CD4-positive, alpha-beta memory T cell (primary cell): ENCODE measurements around the gene PAQR7. TPM values are rescaled to one million over a fixed set of nuclear protein-coding genes. Genes with fewer than 3 reads are reported as not detected.
A peak's percentile ranks its signal among the peaks of the same experiment; 100 is the strongest.

Experiments used
- CTCF ChIA-PET: fragments of 350-600 bp; sonication (Branson Sonifier 250); formaldehyde crosslinking; loops from one replicate; lab custom pipeline; 2021; ENCODE audit warnings: inconsistent platforms; ENCODE audit not compliant: partially characterized antibody; lab: Charles Lee
- POLR2A ChIA-PET: fragments of 350-600 bp; sonication (Branson Sonifier 250); formaldehyde crosslinking; loops from one replicate; lab custom pipeline; 2021; ENCODE audit not compliant: partially characterized antibody; lab: Charles Lee
- DNase-seq, 5 donors: peaks; one replicate each; pipeline versions ENCODE4 v3.0.0 to v3.0.0-alpha.2; 2020 to 2022; ENCODE audit warnings: mixed read lengths in 1 of 5
- H3K27ac ChIP-seq: one replicate; pipeline ENCODE4 v1.7.0; 2013; ENCODE audit warnings: low read depth, low read length
- H3K27me3 ChIP-seq: 2 replicates; pipeline ENCODE4 v1.7.0; 2013; ENCODE audit warnings: mild to moderate bottlenecking, low read length, moderate library complexity; ENCODE audit not compliant: insufficient read depth
- H3K36me3 ChIP-seq: 2 replicates; pipeline ENCODE4 v1.7.0; 2013; ENCODE audit warnings: mild to moderate bottlenecking, low read length, moderate library complexity; ENCODE audit not compliant: insufficient read depth
- H3K4me1 ChIP-seq: 2 replicates; pipeline ENCODE4 v1.7.0; 2013; ENCODE audit warnings: mild to moderate bottlenecking, low read length, moderate library complexity; ENCODE audit not compliant: insufficient read depth
- H3K4me3 ChIP-seq, 2 donors: one replicate each; pipeline ENCODE4 v1.7.0; 2013; ENCODE audit warnings: low read length in 2 of 2, mild to moderate bottlenecking in 1 of 2
- H3K9me3 ChIP-seq, 2 donors: one replicate each; pipeline ENCODE4 v1.7.0; 2013; ENCODE audit warnings: low read length in 2 of 2, control low read depth in 1 of 2; ENCODE audit not compliant: control insufficient read depth in 1 of 2
- H3K27ac Mint-ChIP-seq, 7 donors: one replicate each; pipeline ENCODE4 v1.8.0; 2020 to 2021; ENCODE audit warnings: mixed read lengths in 7 of 7, mild to moderate bottlenecking in 6 of 7, inconsistent platforms in 3 of 7, moderate library complexity in 3 of 7
- H3K27me3 Mint-ChIP-seq, 2 donors: one replicate each; pipeline ENCODE4 v1.8.0; 2020 to 2021; ENCODE audit warnings: mixed read lengths in 2 of 2
- H3K36me3 Mint-ChIP-seq, 2 donors: one replicate each; pipeline ENCODE4 v1.8.0; 2020 to 2021; ENCODE audit warnings: mixed read lengths in 2 of 2, inconsistent platforms in 1 of 2, mild to moderate bottlenecking in 1 of 2
- H3K4me1 Mint-ChIP-seq, 4 donors: one replicate each; pipeline ENCODE4 v1.8.0; 2020 to 2021; ENCODE audit warnings: mixed read lengths in 4 of 4, mild to moderate bottlenecking in 1 of 4
- H3K4me3 Mint-ChIP-seq, 8 donors: one replicate each; pipeline ENCODE4 v1.8.0; 2020 to 2021; ENCODE audit warnings: mixed read lengths in 8 of 8, mild to moderate bottlenecking in 7 of 8, moderate library complexity in 6 of 8, inconsistent platforms in 3 of 8
- H3K9me3 Mint-ChIP-seq, 8 donors: one replicate each; pipeline ENCODE4 v1.8.0; 2020 to 2021; ENCODE audit warnings: mixed read lengths in 8 of 8, mild to moderate bottlenecking in 5 of 8, inconsistent platforms in 3 of 8, moderate library complexity in 1 of 8
- intact Hi-C: fragments of 100-400 bp; cut with micrococcal nuclease; formaldehyde crosslinking; loops from one replicate; pipeline ENCODE4 v1.15.1; 2023
- polyA plus RNA-seq, 2 donors: library from polyadenylated mRNA; unstranded; fragments of 300-500 nt; fragmentation: Illumina TruSeq; gene quantifications; one replicate each; pipeline ENCODE4 v1.2.3, GENCODE V29; 2021
- total RNA-seq, 2 experiments: library from RNA; stranded (reverse); gene quantifications; one replicate each; pipeline ENCODE4 v1.2.3, GENCODE V29; 2021

The PAQR7 gene
- total and polyA plus RNA-seq, 4 experiments from 2014 or later: 0.29 to 2.6 (median 2.1) TPM; not detected in 1

DNA sequence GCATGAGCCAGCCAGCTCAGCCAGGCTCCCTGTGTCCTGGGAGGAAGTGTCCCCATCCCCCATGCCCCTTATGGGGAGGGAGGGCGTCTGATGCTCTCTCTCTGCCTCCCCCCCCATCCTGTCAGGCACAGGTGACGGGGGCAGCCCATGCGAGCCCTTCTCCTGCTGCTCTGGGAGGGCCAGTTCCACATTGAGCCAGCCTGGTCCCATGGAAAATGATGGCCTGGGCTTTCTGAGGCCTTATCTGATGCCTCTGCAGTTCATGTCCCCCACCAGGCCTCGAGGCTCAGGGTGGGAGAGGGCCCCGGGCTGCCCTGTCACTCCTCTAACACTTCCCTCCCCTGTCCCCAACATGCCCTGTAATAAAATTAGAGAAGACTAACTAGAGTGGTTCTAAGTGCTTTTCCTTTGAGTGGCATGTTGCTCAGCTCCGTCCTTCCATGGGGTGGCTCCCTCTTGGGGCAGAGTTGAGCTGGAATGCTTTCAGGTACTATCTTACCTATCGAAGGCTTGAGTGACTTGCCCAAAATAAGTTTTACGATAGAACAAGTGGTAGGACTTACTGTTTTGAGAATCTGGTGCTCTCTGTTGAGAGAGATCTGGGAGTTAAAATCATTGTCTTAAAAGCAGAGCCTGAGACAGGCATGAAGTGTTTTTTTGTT lies 57.5 kb downstream of the PAQR7 start:
- peaks cover 0 to 2% (median 0%) of the 10 kb centered on the region in 8 donors for H3K9me3 Mint-ChIP-seq
- no peak overlapping the region for H3K27ac ChIP-seq
- peaks cover 28 to 41% (median 34%) of the 10 kb centered on the region in 4 donors for H3K4me1 Mint-ChIP-seq
- H3K36me3 Mint-ChIP-seq: peaks cover 4 to 18% of the 10 kb centered on the region in 2 donors
- no peaks in the 10 kb centered on the region for H3K27me3 ChIP-seq
- CTCF ChIA-PET: interaction anchor here (1.5 to 3.0 kb wide), 3 partner anchors 20 to 314 kb away, joined by 4 to 11 read pairs (median 4); no protein-coding TSS in a partner anchor
- H3K4me1 ChIP-seq: peaks cover 31% of the 10 kb centered on the region
- POLR2A ChIA-PET: interaction anchor here (4.2 kb wide), 1 partner anchor 16 kb away, joined by 19 read pairs; the partner anchor contains the start of gene SELENON
- H3K27ac Mint-ChIP-seq: peak overlapping the region; percentile 55 to 99 (median 96)
- DNase-seq: no peak
- no peak overlapping the region for H3K4me3 ChIP-seq
- H3K27me3 Mint-ChIP-seq: no peaks in the 10 kb centered on the region
- H3K9me3 ChIP-seq: no peaks in the 10 kb centered on the region
- peak overlapping the region; percentile 80 to 97 (median 96) for H3K4me3 Mint-ChIP-seq
- no peaks in the 10 kb centered on the region for H3K36me3 ChIP-seq
- intact Hi-C loops: loop anchor here (5.0 kb wide), 1 partner anchor 256 kb away; no protein-coding TSS in a partner anchor

- Mint-ChIP-seq H3K4me3 (peak overlapping the region in 1 of 8 donors; percentile 44), H3K36me3 (peaks cover 4 to 20% of the 10 kb centered on the region in 2 donors), H3K9me3 (peaks cover 0 to 2% (median 0%) of the 10 kb centered on the region in 8 donors), H3K27me3 (no peaks in the 10 kb centered on the region), H3K27ac (peak overlapping the region in 4 of 7 donors; percentile 27 to 86 (median 56)), H3K4me1 (peaks cover 19 to 29% (median 23%) of the 10 kb centered on the region in 4 donors)
- peaks cover 23% of the 10 kb centered on the region for H3K4me1 ChIP-seq
- intact Hi-C loops: loop anchor here (5.0 kb wide), 1 partner anchor 254 kb away; no protein-coding TSS in a partner anchor
- H3K27ac ChIP-seq: no peak overlapping the region
- H3K36me3 ChIP-seq: no peaks in the 10 kb centered on the region
- no peak for DNase-seq
- H3K27me3 ChIP-seq: no peaks in the 10 kb centered on the region
- CTCF ChIA-PET: interaction anchor here (1.5 kb wide), 2 partner anchors 18 to 207 kb away, joined by 3 to 4 read pairs; no protein-coding TSS in a partner anchor
- POLR2A ChIA-PET: interaction anchor here (1.1 to 1.5 kb wide), 2 partner anchors 21 to 244 kb away, joined by 3 to 4 read pairs; no protein-coding TSS in a partner anchor
- H3K9me3 ChIP-seq: no peaks in the 10 kb centered on the region
- H3K4me3 ChIP-seq: no peak overlapping the region
Measured at GRCh38 chr1:25816112-25816718, 59.3 kb downstream of the PAQR7 start.

DNA sequence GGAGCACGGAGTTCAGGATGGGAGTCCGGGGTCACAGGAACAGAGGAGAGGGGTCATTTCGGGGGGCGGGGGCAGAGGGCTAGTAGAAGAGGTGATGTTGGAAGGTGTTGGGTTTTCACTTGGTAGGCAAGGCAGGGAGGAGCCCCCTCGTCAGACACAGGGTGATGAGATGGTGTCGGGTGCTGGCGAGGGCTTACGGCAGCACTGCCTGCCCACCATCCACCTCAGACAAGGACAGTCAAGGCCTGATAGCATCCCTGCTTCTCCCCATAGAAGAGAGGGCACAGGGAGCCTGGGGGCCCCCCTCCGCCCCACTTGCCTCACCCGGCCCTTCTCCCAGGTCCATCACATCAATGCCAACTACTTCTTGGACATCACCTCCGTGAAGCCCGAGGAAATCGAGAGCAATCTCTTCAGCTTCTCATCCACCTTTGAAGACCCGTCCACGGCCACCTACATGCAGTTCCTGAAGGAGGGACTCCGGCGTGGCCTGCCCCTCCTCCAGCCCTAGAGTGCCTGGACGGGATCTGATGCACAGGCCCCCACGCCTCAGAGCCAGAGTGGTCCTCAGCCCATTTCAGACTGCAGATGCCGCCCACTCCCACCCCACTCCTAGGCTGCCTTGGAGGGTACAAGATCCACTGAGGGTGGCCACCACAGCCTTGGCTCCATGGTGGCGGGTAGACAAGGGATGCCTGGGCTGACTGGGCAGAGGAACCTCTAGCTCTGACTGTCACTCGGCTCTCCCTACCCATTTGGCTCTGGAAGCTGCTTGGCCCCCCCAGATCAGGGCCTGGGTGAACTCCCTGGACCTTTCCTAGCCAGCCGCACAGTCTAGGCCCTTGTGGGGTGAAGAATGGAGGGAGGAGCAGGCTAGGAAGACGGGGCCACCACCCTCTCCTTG lies 60.0 kb downstream of the PAQR7 start:
- Histone ChIP-seq H3K27ac (no peak overlapping the region), H3K4me1 (peaks cover 23% of the 10 kb centered on the region), H3K4me3 (no peak overlapping the region), H3K9me3 (no peaks in the 10 kb centered on the region), H3K36me3 (no peaks in the 10 kb centered on the region), H3K27me3 (no peaks in the 10 kb centered on the region)
- H3K4me3 Mint-ChIP-seq: no peak overlapping the region
- CTCF ChIA-PET: interaction anchor here (1.4 to 1.5 kb wide), 2 partner anchors 206 to 207 kb away, joined by 3 to 5 read pairs; no protein-coding TSS in a partner anchor
- POLR2A ChIA-PET: interaction anchor here (1.1 to 1.5 kb wide), 2 partner anchors 20 to 243 kb away, joined by 3 to 4 read pairs; no protein-coding TSS in a partner anchor
- H3K27me3 Mint-ChIP-seq: no peaks in the 10 kb centered on the region
- peaks cover 12 to 25% (median 16%) of the 10 kb centered on the region in 4 donors for H3K4me1 Mint-ChIP-seq
- intact Hi-C loops: loop anchor here (5.0 kb wide), 1 partner anchor 253 kb away; no protein-coding TSS in a partner anchor
- peaks cover 4 to 16% of the 10 kb centered on the region in 2 donors for H3K36me3 Mint-ChIP-seq
- peak overlapping the region in 2 of 7 donors; percentile 27 to 73 for H3K27ac Mint-ChIP-seq
- no peak for DNase-seq
- peaks cover 0 to 2% (median 0%) of the 10 kb centered on the region in 8 donors for H3K9me3 Mint-ChIP-seq

- POLR2A ChIA-PET: interaction anchor here (0.6 kb wide), 1 partner anchor 564 kb away, joined by 3 read pairs; no protein-coding TSS in a partner anchor
- intact Hi-C loops: loop anchor here (5.0 kb wide), 1 partner anchor 252 kb away; no protein-coding TSS in a partner anchor
- no peaks in the 10 kb centered on the region for H3K27me3 Mint-ChIP-seq
Measured at GRCh38 chr1:25814549-25815087, 60.9 kb downstream of the PAQR7 start.

GRCh38 chr1:25813734-25814471 lies 61.6 kb downstream of the PAQR7 start:
- ChIA-PET POLR2A (interaction anchor here (0.6 kb wide), 1 partner anchor 565 kb away, joined by 3 read pairs; no protein-coding TSS in a partner anchor), CTCF (interaction anchor here (0.6 to 1.4 kb wide), 2 partner anchors 205 to 689 kb away, joined by 3 to 5 read pairs; no protein-coding TSS in a partner anchor)
- H3K4me1 ChIP-seq: peaks cover 17% of the 10 kb centered on the region
- Mint-ChIP-seq H3K27me3 (no peaks in the 10 kb centered on the region), H3K9me3 (peaks cover 0 to 3% (median 0%) of the 10 kb centered on the region in 8 donors), H3K4me3 (peak overlapping the region in 1 of 8 donors; percentile 45), H3K36me3 (peaks cover 4 to 13% of the 10 kb centered on the region in 2 donors), H3K4me1 (peaks cover 7 to 22% (median 11%) of the 10 kb centered on the region in 4 donors), H3K27ac (no peak overlapping the region)
- no peaks in the 10 kb centered on the region for H3K36me3 ChIP-seq
- H3K4me3 ChIP-seq: no peak overlapping the region
- intact Hi-C loops: no loop called here
- H3K9me3 ChIP-seq: no peaks in the 10 kb centered on the region
- no peak overlapping the region for H3K27ac ChIP-seq
- no peaks in the 10 kb centered on the region for H3K27me3 ChIP-seq
- DNase-seq: no peak

More at GRCh38 chr1:25814549-25815087, 60.9 kb downstream of the PAQR7 start:
- CTCF ChIA-PET: interaction anchor here (0.6 to 1.4 kb wide), 2 partner anchors 206 to 688 kb away, joined by 3 to 5 read pairs; no protein-coding TSS in a partner anchor
- no peak for DNase-seq
- H3K4me1 Mint-ChIP-seq: peaks cover 12 to 27% (median 16%) of the 10 kb centered on the region in 4 donors
- Histone ChIP-seq H3K27ac (no peak overlapping the region), H3K4me3 (no peak overlapping the region), H3K4me1 (peaks cover 23% of the 10 kb centered on the region), H3K9me3 (no peaks in the 10 kb centered on the region), H3K36me3 (no peaks in the 10 kb centered on the region), H3K27me3 (no peaks in the 10 kb centered on the region)
- H3K27ac Mint-ChIP-seq: peak overlapping the region in 4 of 7 donors; percentile 17 to 73 (median 26)
- peaks cover 0 to 2% (median 0%) of the 10 kb centered on the region in 8 donors for H3K9me3 Mint-ChIP-seq
- no peak overlapping the region for H3K4me3 Mint-ChIP-seq
- H3K36me3 Mint-ChIP-seq: peaks cover 4 to 13% of the 10 kb centered on the region in 2 donors
